ENCODE data around the gene KCNJ18.
"Not testable (repeated sequence)": the region's sequence is repeated elsewhere in the genome, so short reads cannot be mapped to it uniquely, and the experiment has no call there.

Gene KCNJ18

DNA sequence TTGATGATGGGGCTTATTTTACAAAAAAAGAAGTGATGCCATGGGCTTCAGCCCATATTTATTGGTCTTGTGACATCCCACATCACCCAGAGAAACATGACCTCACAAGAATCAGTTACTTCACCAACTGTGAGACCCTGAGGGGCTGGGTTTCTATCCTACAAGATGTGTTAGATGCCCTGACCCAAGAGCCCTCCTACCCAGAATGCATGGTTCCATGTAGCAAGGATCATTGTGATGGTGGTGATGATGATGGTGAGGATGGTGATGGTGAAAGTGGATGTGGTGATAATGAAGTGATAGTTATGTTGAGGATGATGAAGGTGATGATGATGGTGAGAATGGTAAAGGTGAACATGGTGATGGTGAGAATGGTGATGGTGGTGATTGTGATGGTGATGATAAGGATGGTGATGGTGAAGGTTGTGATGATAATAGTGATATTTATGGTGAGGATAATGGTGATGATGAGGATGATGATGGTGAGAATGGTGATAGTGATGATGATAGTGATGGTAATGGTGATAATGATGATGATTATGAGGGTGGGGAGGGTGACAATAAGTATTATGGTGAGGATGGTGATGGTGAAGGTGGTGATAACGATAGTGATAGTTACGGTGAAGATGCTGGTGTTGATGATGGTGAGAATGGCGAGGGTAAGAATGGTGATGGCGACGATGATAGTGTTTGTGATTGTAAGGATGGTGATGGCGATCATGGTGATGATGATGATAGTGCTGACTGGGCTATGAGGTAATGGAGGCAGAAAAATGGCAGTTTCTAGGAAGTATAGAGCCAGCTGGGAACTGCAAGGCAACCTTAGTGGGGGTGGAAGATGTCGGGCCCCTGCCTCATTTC lies 28.5 kb upstream of the KCNJ18 start:
- not testable (repeated sequence) for H3K4me1 ChIP-seq (ENCODE audit: control insufficient read depth, insufficient read depth, low read length, poor library complexity, severe bottlenecking); H3K9me3 ChIP-seq (ENCODE audit: control insufficient read depth, low read length); H3K27ac ChIP-seq (ENCODE audit: insufficient read depth, low read length, poor library complexity, severe bottlenecking); H3K27me3 ChIP-seq (replicated peaks; ENCODE audit: control insufficient read depth, insufficient read depth, low read length, poor library complexity, severe bottlenecking); H3K36me3 ChIP-seq (ENCODE audit: control insufficient read depth, insufficient read depth, low read length); DNase-seq; H3K4me3 ChIP-seq (ENCODE audit: insufficient read depth, low read depth, low read length, poor library complexity, severe bottlenecking)

- H3K27me3 ChIP-seq (replicated peaks; ENCODE audit: control insufficient read depth, insufficient read depth, low read length, poor library complexity, severe bottlenecking); H3K4me3 ChIP-seq (ENCODE audit: insufficient read depth, low read depth, low read length, poor library complexity, severe bottlenecking); H3K9me3 ChIP-seq (ENCODE audit: control insufficient read depth, low read length); DNase-seq; H3K4me1 ChIP-seq (ENCODE audit: control insufficient read depth, insufficient read depth, low read length, poor library complexity, severe bottlenecking); H3K36me3 ChIP-seq (ENCODE audit: control insufficient read depth, insufficient read depth, low read length); H3K27ac ChIP-seq (ENCODE audit: insufficient read depth, low read length, poor library complexity, severe bottlenecking): not testable (repeated sequence)
Measured at GRCh38 chr17:21665171-21665570, 27.2 kb upstream of the KCNJ18 start.

DNA sequence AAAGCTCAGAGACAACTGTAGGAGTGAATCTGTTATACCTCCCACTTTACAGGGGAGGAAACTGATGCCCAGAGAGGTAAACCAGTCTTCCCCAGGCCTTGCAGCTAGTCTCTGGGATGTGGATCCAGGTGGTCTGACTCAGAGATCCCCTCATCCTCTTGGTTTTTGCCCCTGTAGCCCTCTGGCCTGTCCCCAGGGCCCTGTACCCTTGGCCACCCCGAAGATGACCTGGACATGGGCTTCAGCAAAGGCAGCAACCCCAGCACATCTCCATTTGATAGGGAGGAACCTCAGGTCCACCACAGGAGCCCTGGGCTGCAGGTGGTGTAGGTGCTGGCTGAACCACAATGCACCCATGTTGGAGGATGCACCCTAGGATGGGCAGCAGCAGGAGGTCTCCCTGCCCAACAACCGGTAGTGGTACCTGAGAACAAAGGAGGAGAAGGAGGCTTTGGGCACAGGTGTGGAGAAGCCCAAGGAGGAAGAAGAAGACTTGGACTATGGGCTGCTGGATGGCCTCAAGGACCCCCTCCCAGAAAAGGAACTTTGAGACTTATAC lies 26.3 kb upstream of the KCNJ18 start:
- H3K4me3 ChIP-seq (ENCODE audit: insufficient read depth, low read depth, low read length, poor library complexity, severe bottlenecking); H3K36me3 ChIP-seq (ENCODE audit: control insufficient read depth, insufficient read depth, low read length); H3K27ac ChIP-seq (ENCODE audit: insufficient read depth, low read length, poor library complexity, severe bottlenecking); DNase-seq; H3K4me1 ChIP-seq (ENCODE audit: control insufficient read depth, insufficient read depth, low read length, poor library complexity, severe bottlenecking); H3K9me3 ChIP-seq (ENCODE audit: control insufficient read depth, low read length); H3K27me3 ChIP-seq (replicated peaks; ENCODE audit: control insufficient read depth, insufficient read depth, low read length, poor library complexity, severe bottlenecking): not testable (repeated sequence)

DNA sequence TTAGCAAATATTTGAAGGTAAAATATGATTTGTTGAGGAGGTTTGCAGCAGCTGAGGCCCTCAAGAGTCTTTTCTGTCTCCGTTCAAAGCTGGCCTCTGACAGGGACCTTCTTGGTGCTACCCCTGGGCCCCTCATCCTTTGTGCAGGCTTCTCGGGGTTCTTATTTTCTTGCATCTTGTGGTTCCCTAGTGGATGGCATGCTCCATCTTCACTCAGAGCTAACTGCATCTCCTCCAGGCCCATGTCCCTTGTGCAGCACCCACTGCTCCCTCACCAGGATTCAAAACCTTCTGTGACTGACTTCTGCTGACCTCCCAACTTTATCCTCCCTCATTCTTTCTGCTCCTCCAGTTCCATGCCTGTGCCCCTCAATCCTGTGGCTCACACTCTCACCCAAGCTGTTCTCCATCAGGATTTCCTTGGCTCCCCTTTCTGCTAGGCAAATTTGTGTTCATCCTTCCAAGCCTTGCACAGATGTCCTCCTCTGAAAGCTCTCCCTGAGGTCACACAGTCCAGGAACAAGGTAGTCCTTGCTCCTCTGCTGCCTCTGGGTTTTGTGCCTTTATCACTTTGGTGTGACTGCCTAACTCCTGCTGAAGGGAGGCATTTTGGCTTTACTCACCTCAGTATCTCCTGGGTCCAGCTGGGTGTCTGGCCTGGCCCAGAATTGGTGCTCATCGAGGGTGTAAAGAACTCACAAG lies 25.5 kb upstream of the KCNJ18 start:
- H3K4me1 ChIP-seq (ENCODE audit: control insufficient read depth, insufficient read depth, low read length, poor library complexity, severe bottlenecking); H3K9me3 ChIP-seq (ENCODE audit: control insufficient read depth, low read length): not testable (repeated sequence)

DNA sequence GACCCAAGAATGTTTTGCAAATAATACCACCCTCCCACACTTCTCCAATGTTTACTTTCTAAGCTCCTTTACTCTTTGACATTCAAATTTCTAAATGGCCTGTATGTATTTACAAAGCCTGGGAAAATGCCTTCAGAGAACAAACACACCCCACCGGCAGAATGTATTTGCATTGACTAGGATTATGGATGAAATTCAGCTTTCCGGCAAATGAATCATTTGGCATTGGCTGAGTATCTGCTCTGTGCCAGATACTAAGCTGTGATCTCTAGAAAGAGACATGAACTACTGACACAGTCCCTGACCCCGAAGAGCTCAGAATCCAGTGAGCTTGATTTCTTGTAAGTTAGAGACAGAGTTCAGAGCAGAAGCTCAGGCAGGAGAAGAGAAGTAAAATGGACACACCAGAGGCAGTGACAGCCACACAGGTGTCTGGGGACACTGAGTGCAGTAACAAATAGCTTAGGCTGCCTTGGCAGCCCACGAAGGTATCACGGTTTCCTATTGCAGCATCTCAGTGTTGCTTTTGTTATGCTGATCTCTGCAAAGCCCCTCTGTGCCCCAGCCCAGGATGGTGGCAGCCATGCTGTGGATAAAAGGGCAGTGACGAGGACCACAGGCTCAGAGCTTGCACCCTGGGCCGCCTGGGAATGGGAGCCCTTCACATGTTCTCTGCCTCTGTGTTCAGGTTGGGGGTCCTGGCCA lies 24.8 kb upstream of the KCNJ18 start:
- not testable (repeated sequence) for H3K27ac ChIP-seq (ENCODE audit: insufficient read depth, low read length, poor library complexity, severe bottlenecking); H3K36me3 ChIP-seq (ENCODE audit: control insufficient read depth, insufficient read depth, low read length); DNase-seq; H3K9me3 ChIP-seq (ENCODE audit: control insufficient read depth, low read length); H3K4me3 ChIP-seq (ENCODE audit: insufficient read depth, low read depth, low read length, poor library complexity, severe bottlenecking); H3K27me3 ChIP-seq (replicated peaks; ENCODE audit: control insufficient read depth, insufficient read depth, low read length, poor library complexity, severe bottlenecking); H3K4me1 ChIP-seq (ENCODE audit: control insufficient read depth, insufficient read depth, low read length, poor library complexity, severe bottlenecking)

More for the DNA sequence above, 25.5 kb upstream of the KCNJ18 start:
- H3K4me3 ChIP-seq (ENCODE audit: insufficient read depth, low read depth, low read length, poor library complexity, severe bottlenecking); H3K27me3 ChIP-seq (replicated peaks; ENCODE audit: control insufficient read depth, insufficient read depth, low read length, poor library complexity, severe bottlenecking); DNase-seq; H3K27ac ChIP-seq (ENCODE audit: insufficient read depth, low read length, poor library complexity, severe bottlenecking); H3K36me3 ChIP-seq (ENCODE audit: control insufficient read depth, insufficient read depth, low read length): not testable (repeated sequence)

- not testable (repeated sequence) for H3K4me1 ChIP-seq (ENCODE audit: control insufficient read depth, insufficient read depth, low read length, poor library complexity, severe bottlenecking); H3K36me3 ChIP-seq (ENCODE audit: control insufficient read depth, insufficient read depth, low read length); DNase-seq; H3K4me3 ChIP-seq (ENCODE audit: insufficient read depth, low read depth, low read length, poor library complexity, severe bottlenecking); H3K27me3 ChIP-seq (replicated peaks; ENCODE audit: control insufficient read depth, insufficient read depth, low read length, poor library complexity, severe bottlenecking); H3K9me3 ChIP-seq (ENCODE audit: control insufficient read depth, low read length); H3K27ac ChIP-seq (ENCODE audit: insufficient read depth, low read length, poor library complexity, severe bottlenecking)
Measured at GRCh38 chr17:21668118-21668488, 24.2 kb upstream of the KCNJ18 start.

- H3K9me3 ChIP-seq (ENCODE audit: control insufficient read depth, low read length); H3K27ac ChIP-seq (ENCODE audit: insufficient read depth, low read length, poor library complexity, severe bottlenecking); DNase-seq; H3K4me3 ChIP-seq (ENCODE audit: insufficient read depth, low read depth, low read length, poor library complexity, severe bottlenecking); H3K4me1 ChIP-seq (ENCODE audit: control insufficient read depth, insufficient read depth, low read length, poor library complexity, severe bottlenecking); H3K27me3 ChIP-seq (replicated peaks; ENCODE audit: control insufficient read depth, insufficient read depth, low read length, poor library complexity, severe bottlenecking); H3K36me3 ChIP-seq (ENCODE audit: control insufficient read depth, insufficient read depth, low read length): not testable (repeated sequence)
Measured at GRCh38 chr17:21668746-21669508, 23.4 kb upstream of the KCNJ18 start.

DNA sequence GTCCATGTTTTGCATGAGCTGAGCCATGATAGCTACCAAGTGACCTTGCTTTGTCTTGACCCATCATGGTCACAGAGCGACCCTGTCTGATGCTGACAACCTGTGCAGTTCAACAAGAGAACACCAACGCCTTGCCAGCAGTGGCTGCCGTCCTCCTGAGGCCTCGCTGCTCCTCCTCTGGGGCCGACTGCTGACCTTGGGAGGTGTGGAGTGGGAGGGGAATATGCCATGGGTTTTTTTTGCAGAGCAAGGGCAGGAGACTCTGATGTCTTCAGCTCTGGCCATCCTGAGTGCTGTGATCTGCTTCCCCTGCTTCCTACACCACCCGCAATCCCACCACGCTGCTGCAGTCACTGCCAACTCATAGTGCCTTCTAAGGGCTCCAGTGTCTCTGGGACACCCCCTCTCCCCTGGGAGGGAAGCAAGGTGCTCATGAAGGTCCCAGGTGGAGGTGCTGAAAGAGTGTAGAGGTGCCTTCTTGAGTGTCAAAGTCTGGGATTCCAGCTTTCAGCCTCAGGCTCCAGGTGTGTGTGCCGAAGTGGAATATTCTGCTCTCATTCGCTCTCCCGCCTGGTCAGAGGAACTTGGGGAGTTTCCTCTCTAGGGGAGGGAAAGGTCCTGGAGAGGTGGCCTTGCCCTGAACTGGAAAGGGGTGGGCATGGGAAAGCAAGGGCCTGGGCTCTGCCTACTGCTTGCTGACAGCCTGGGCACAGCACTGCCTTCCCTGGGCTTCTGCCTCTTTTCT lies 22.5 kb upstream of the KCNJ18 start:
- not testable (repeated sequence) for H3K9me3 ChIP-seq (ENCODE audit: control insufficient read depth, low read length); H3K27me3 ChIP-seq (replicated peaks; ENCODE audit: control insufficient read depth, insufficient read depth, low read length, poor library complexity, severe bottlenecking); H3K27ac ChIP-seq (ENCODE audit: insufficient read depth, low read length, poor library complexity, severe bottlenecking); H3K36me3 ChIP-seq (ENCODE audit: control insufficient read depth, insufficient read depth, low read length); DNase-seq; H3K4me1 ChIP-seq (ENCODE audit: control insufficient read depth, insufficient read depth, low read length, poor library complexity, severe bottlenecking); H3K4me3 ChIP-seq (ENCODE audit: insufficient read depth, low read depth, low read length, poor library complexity, severe bottlenecking)

All from effector memory CD4-positive, alpha-beta T cell (primary cell).